ENCODE measurements around the gene MIPEP. TPM values are rescaled to one million over a fixed set of nuclear protein-coding genes. Genes with fewer than 3 reads are reported as not detected.

The MIPEP gene
- polyA plus RNA-seq, 1 donor from 2014 or later: 9.1 TPM

- Histone ChIP-seq H2AFZ (ENCODE audit: low read depth, low read length) (no peak overlapping the region), H3K9ac (ENCODE audit: low read length) (no peak overlapping the region), H3K27me3 (ENCODE audit: insufficient read depth, low read depth, low read length) (no peaks in the 10 kb centered on the region), H3K79me2 (replicated peaks; ENCODE audit: insufficient read depth, low read length) (no peaks in the 10 kb centered on the region), H3K9me2 (ENCODE audit: insufficient read depth, low read length) (no peaks in the 10 kb centered on the region), H3K4me2 (ENCODE audit: low read length) (no peak overlapping the region), H3F3A (ENCODE audit: insufficient read depth, low read length, poor library complexity, severe bottlenecking) (no peaks in the 10 kb centered on the region), H3K27ac (ENCODE audit: low read length) (no peak overlapping the region), H3K9me3 (ENCODE audit: low read length) (no peaks in the 10 kb centered on the region), H3K4me3 (ENCODE audit: low read length) (no peak overlapping the region), H3K36me3 (ENCODE audit: insufficient read depth, low read length) (no peaks in the 10 kb centered on the region), H4K20me1 (ENCODE audit: insufficient read depth) (no peaks in the 10 kb centered on the region)
- TF ChIP-seq REST (IDR thresholded peaks at IDR 0.05; ENCODE audit: borderline replicate concordance): no peak
- no peak for TF ChIP-seq CTCF (IDR thresholded peaks at IDR 0.05; ENCODE audit: poor library complexity, severe bottlenecking)
- no peak for TF ChIP-seq MXI1 (conservative IDR thresholded peaks at IDR 0.05; ENCODE audit: poor library complexity, severe bottlenecking)
These were observed 60.3 kb downstream of the MIPEP start for GRCh38 chr13:23828866-23829265.

- Histone ChIP-seq H3F3A (ENCODE audit: insufficient read depth, low read length, poor library complexity, severe bottlenecking) (no peaks in the 10 kb centered on the region), H3K79me2 (replicated peaks; ENCODE audit: insufficient read depth, low read length) (no peaks in the 10 kb centered on the region), H2AFZ (ENCODE audit: low read depth, low read length) (no peak overlapping the region), H3K9ac (ENCODE audit: low read length) (no peak overlapping the region), H4K20me1 (ENCODE audit: insufficient read depth) (no peaks in the 10 kb centered on the region), H3K4me2 (ENCODE audit: low read length) (no peak overlapping the region), H3K36me3 (ENCODE audit: insufficient read depth, low read length) (no peaks in the 10 kb centered on the region), H3K27ac (ENCODE audit: low read length) (no peak overlapping the region), H3K9me3 (ENCODE audit: low read length) (no peaks in the 10 kb centered on the region), H3K4me3 (ENCODE audit: low read length) (no peak overlapping the region), H3K27me3 (ENCODE audit: insufficient read depth, low read depth, low read length) (no peaks in the 10 kb centered on the region), H3K9me2 (ENCODE audit: insufficient read depth, low read length) (no peaks in the 10 kb centered on the region)
- no peak for TF ChIP-seq EP300 (conservative IDR thresholded peaks at IDR 0.05; ENCODE audit: poor library complexity, severe bottlenecking)
- TF ChIP-seq MXI1 (conservative IDR thresholded peaks at IDR 0.05; ENCODE audit: poor library complexity, severe bottlenecking): no peak
- no peak for TF ChIP-seq REST (IDR thresholded peaks at IDR 0.05; ENCODE audit: borderline replicate concordance)
- no peak for TF ChIP-seq CTCF (IDR thresholded peaks at IDR 0.05; ENCODE audit: poor library complexity, severe bottlenecking)
- no peak for TF ChIP-seq TAF1 (IDR thresholded peaks at IDR 0.05; ENCODE audit: low read depth)
- no peak for TF ChIP-seq EZH2 (IDR thresholded peaks at IDR 0.05; ENCODE audit: borderline replicate concordance, insufficient read depth, low read length, poor library complexity, severe bottlenecking)
- no peak for TF ChIP-seq RAD21 (conservative IDR thresholded peaks at IDR 0.05)
- TF ChIP-seq SMC3 (conservative IDR thresholded peaks at IDR 0.05; ENCODE audit: poor library complexity): no peak
- TF ChIP-seq POLR2AphosphoS5 (IDR thresholded peaks at IDR 0.05): no peak
These were observed 61.1 kb downstream of the MIPEP start for GRCh38 chr13:23828086-23828485.

Measured in neural cell (in vitro differentiated cells).